Activated gamma-delta T cell treated with anti-CD3 and anti-CD28 coated beads, Interleukin-2, amount 50 U/mL, for 16 hours (primary cell): Measurements from ENCODE around the gene RMI2.

Experiments used
- DNase-seq: peaks from one replicate; pipeline ENCODE4 v3.0.0-alpha.2; 2020; ENCODE audit warnings: low read depth

RMI2 gene

GRCh38 chr16:11384184-11384955 is 39.1 kb downstream of the RMI2 start:
- DNase-seq, result no peak

GRCh38 chr16:11384956-11385586 is 39.8 kb downstream of the RMI2 start:
- no peak for DNase-seq

GRCh38 chr16:11386054-11386680 is 40.9 kb downstream of the RMI2 start:
- no peak for DNase-seq

GRCh38 chr16:11386791-11387546 is 41.7 kb downstream of the RMI2 start:
- no peak for DNase-seq

- DNase-seq, result no peak
Measured at GRCh38 chr16:11389083-11389482, 43.8 kb downstream of the RMI2 start.

GRCh38 chr16:11389631-11390565 is 44.6 kb downstream of the RMI2 start:
- DNase-seq, result no peak

- DNase-seq, result no peak
Measured at GRCh38 chr16:11390573-11391495, 45.6 kb downstream of the RMI2 start.

- no peak for DNase-seq
Measured at GRCh38 chr16:11391576-11391975, 46.3 kb downstream of the RMI2 start.

- no peak for DNase-seq
Measured at GRCh38 chr16:11392041-11392581, 46.9 kb downstream of the RMI2 start.

GRCh38 chr16:11393366-11393765 is 48.1 kb downstream of the RMI2 start:
- DNase-seq, result no peak

- DNase-seq, result no peak
Measured at GRCh38 chr16:11393861-11394592, 48.8 kb downstream of the RMI2 start.

GRCh38 chr16:11394593-11394960 is 49.3 kb downstream of the RMI2 start:
- no peak for DNase-seq

- DNase-seq, result no peak
Measured at GRCh38 chr16:11395008-11395948, 50.0 kb downstream of the RMI2 start.

GRCh38 chr16:11395949-11396240 is 50.6 kb downstream of the RMI2 start:
- no peak for DNase-seq

GRCh38 chr16:11396241-11397048 is 51.2 kb downstream of the RMI2 start:
- peak; percentile 54 for DNase-seq

- DNase-seq, result no peak
Measured at GRCh38 chr16:11398136-11398535, 52.9 kb downstream of the RMI2 start.

GRCh38 chr16:11398851-11399250 is 53.6 kb downstream of the RMI2 start:
- no peak for DNase-seq
